ENCODE measurements around the gene NDUFS2. TPM values are rescaled to one million over a fixed set of nuclear protein-coding genes. Genes with fewer than 3 reads are reported as not detected.
A peak's percentile ranks its signal among the peaks of the same experiment; 100 is the strongest.

NDUFS2 gene
- total and polyA plus RNA-seq, 9 of the 15 experiments (the other 6 are each of a cell fraction or from before 2014, with no cell fraction given) = 70.0 to 176 (median 141) TPM

GRCh38 chr1:161200421-161200991 is 1.7 kb upstream of the NDUFS2 start (continued):
- TF ChIP-seq SFPQ (IDR thresholded peaks at IDR 0.05; ENCODE audit: low read depth, low read length) (no peak), KLF16 (IDR thresholded peaks at IDR 0.05) (no peak), HSF4 (CRISPR knock-in tag; IDR thresholded peaks at IDR 0.05; ENCODE audit: borderline replicate concordance) (no peak), ZNF699 (CRISPR knock-in tag; IDR thresholded peaks at IDR 0.05; ENCODE audit: insufficient replicate concordance) (no peak), CREB3 (tag; conservative IDR thresholded peaks at IDR 0.05; ENCODE audit: low read depth) (no peak), MCM3 (IDR thresholded peaks at IDR 0.05) (no peak), ELK3 (CRISPR knock-in tag; IDR thresholded peaks at IDR 0.05) (no peak), TBL1XR1 (IDR thresholded peaks at IDR 0.05; ENCODE audit: low read length in 2 of 2) (no peak), ZNF449 (CRISPR knock-in tag; IDR thresholded peaks at IDR 0.05) (no peak), PYGO2 (tag; IDR thresholded peaks at IDR 0.05) (no peak), EP400 (IDR thresholded peaks at IDR 0.05) (no peak; the same call in 1 of the 2 replicates), SMARCA5 (IDR thresholded peaks at IDR 0.05) (no peak), FOSL1 (tag; conservative IDR thresholded peaks at IDR 0.05) (0 out of 2 replicates have a peak, but pooled peaks have one; percentile 15), CC2D1A (IDR thresholded peaks at IDR 0.05) (no peak), PATZ1 (CRISPR knock-in tag; IDR thresholded peaks at IDR 0.05; ENCODE audit: borderline replicate concordance) (no peak), ZNF696 (CRISPR knock-in tag; conservative IDR thresholded peaks at IDR 0.05) (no peak), PRPF4 (IDR thresholded peaks at IDR 0.05; ENCODE audit: insufficient read depth, low read depth, low read length, poor library complexity, severe bottlenecking) (no peak), ZNF395 (CRISPR knock-in tag; IDR thresholded peaks at IDR 0.05) (no peak; the same call in 1 of the 2 replicates)
